Measurements from ENCODE around the gene SPNS3.

SPNS3 gene, protein sequence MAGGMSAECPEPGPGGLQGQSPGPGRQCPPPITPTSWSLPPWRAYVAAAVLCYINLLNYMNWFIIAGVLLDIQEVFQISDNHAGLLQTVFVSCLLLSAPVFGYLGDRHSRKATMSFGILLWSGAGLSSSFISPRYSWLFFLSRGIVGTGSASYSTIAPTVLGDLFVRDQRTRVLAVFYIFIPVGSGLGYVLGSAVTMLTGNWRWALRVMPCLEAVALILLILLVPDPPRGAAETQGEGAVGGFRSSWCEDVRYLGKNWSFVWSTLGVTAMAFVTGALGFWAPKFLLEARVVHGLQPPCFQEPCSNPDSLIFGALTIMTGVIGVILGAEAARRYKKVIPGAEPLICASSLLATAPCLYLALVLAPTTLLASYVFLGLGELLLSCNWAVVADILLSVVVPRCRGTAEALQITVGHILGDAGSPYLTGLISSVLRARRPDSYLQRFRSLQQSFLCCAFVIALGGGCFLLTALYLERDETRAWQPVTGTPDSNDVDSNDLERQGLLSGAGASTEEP

DNA sequence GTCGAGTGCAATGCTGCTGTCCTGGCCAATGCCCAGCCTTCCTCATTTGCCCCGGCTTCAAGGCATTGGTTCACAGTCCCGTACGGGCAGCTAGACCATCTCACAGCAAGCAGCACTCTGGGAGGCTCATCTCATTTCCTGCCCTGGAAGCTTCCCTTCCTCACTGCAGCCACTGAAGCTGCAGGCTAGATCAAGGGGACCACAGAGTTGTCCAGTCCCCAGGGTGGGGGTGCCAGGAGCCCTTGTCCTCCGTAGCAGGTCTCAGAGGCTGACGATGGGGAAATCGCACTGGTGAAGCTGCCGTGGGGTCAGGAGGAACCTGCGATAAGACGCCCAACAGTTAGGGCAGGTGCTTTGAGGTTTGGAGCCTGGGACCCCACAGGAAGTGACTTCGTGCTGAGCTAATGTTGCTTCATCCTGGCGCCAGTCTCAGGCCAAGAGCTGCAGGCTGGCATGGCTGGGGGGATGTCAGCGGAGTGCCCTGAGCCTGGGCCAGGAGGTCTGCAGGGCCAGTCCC lies at the start of gene SPNS3:
Gene SPNS3, plus strand, starts transcription at position 426 of the 517 bp plus-strand sequence. Its CDS starts 28 bp downstream, at position 454.
- peak; percentile 48 for DNase-seq

DNA sequence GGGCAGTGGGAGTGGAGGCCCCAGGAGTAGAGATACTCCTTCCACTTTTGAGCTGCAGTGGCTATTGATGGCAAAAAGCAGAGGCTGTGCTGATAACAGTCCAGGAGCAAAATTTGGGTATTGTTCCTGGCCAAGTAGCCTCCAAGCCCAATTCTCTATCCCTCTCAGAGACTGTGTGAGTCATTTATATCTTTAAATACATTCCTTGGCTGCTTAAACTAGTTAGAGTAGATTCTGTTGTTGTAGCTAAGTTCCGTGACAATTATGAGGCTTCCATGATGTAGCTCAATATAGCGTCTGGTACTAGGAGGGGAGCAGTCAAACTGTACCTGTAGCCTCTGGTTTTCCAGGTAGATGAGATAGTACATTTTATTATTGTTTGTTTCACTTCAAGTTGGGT lies 47.3 kb upstream of the SPNS3 start:
- no peak for DNase-seq

DNA sequence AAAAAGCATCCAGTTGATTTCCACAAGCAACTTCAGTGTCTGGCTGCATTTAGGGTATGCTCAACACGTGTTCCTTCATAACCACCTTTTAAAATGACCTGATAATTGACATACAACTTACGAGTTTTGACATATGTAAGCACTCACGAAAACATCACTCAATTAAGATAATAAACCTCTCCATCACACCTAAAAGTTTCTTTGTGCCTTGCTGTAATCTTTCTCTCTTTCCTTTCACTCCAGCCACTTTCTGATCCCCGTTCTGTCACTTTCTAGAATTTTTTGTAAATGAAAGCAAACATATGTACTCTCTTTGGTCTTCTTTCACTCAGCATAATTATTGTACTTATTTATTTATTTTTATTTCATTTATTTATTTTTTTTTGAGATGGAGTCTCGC lies 46.6 kb upstream of the SPNS3 start:
- DNase-seq: no peak

DNA sequence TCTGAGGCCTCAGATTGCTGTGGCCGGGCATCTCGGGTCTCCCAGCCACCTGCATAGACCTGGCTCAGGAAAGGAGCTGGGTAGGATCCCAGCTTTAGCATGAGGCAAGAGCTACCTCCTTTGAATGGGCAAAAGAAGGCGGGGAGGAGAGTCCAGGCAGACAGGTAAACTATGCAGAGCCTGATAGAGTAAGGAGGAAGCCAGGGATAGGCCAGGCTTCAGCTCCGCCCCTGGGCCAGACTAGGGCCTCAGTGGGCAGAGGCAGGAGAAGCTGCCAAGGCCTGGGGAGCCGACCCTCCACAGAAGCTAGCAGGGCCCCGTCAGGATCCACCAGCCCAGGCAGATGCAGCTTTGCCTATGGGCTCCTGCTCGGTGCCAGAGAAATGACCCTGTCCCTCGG lies 44.7 kb upstream of the SPNS3 start:
- no peak for DNase-seq

DNA sequence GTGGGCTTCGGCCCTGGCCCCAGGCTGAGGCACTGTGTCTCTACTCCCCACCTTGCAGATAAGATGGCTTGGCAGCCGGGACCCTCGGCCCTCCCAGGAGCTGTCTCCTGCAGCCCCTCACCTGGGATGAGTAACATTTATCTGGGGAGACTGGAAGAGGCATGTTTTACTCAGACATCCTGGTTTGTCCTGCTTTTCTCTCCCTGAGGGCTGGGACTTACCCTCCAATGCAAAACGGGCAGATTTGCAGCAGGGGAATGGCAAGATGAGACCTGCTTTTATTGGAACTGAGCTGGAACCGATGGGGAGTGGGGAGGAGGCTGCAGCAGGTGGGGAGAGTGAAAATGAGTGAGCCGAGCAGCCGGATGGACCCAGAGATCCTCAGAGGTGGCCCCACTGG lies 39.9 kb upstream of the SPNS3 start:
- no peak for DNase-seq

DNA sequence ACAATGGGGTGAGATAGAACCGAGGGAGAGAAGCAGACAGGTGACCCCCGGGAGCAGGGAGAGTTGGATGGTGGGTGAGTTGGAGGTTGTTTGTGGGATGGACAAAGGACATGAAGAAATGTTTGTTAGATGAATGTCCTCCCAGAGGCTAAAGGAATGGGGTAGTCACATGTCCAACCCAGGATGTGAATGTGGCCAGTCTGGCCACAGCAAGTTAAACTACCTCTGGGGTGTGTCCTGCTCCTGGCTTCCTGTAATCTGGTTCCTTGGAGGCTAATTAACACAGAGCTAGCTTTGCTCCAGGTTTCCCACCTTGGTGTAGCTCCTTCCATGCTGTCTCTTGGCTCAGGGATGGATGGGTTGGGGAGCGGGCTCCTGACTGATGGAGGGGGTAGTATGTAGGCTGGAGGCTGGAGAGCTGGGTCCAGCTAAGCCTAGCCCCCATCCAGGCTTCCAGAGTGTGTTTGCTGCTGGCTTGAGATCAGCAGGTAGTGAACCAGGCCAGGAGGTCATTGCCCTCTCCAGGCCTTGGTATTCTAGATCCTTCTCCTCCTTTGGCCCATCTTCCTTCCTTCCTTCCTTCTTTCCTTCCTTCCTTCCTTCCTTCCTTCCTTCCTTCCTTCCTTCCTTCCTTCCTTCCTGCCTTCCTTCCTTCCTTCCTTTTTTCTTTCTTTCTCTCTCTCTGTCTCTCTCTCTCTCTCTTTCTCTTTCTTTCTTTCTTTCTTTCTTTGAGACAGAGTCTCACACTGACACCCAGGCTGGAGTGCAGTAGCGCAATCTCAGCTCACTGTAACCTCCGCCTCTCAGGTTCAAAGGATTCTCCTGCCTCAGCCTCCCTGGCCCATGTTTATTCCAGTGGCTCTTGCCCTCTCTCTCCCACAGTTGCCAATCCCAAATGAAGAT lies 39.3 kb upstream of the SPNS3 start:
- DNase-seq: no peak

DNA sequence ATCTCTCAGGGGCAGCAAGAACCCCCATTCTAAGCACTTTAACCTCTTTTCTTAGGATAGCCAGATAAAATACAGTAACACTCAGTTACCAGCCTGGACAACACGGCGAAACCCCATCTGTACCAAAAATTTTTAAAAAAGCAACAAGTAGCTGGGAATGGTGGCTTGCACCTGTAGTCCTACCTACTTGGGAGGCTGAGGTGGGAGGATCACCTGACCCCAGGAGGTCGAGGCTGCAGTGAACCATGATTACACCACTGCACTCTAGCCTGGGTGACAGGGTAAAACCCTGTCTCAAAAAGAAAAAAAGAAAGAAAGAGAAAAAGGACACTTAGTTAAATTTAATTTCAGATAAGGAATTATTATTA lies 38.6 kb upstream of the SPNS3 start:
- no peak for DNase-seq

DNA sequence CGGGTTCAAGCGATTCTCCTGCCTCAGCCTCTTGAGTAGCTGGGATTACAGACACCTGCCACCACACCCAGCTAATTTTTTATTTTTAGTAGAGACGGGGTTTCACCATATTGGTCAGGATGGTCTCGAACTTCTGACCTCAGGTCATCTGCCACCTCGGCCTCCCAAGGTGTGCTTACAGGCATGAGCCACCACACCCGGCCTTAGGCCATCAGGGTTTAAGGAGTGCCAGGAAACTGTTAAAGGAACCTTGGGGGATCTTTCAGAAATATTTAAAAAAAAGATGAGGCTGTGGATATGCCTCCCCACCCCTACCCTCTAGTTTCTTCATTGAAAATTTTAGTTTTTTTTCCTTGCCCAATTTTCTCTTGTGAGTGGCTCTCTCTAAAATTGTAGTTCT lies 35.9 kb upstream of the SPNS3 start:
- DNase-seq: peak; percentile 35

DNA sequence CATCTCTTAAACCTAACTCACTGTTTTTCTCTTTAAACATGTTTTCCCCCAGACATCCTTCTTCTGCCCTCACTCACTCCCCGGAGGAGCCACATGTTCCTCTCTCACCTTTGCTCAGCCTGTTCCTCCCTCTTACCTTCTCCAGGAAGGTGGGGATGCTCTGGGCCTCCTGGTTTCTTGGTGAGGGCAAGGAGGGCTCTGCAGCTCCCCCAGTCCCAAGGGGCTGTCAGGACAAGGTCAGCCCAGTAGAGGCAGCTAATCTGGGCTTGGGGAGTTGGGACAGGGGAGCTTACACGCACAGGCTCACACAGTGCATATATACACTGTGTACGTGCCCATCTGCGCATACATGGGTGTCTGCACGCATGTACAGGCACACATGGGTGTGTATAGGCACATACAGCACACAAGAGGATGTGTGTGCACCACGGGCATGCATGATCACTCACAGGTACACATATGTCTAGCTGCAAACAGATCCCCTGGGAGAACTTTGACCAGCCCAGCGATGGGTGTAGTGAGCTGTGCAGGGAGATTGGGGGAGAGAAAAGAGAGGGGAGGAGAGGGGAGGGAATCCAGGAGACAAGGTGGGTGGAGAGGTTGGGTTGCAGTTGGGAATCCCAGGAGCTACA lies 28.6 kb upstream of the SPNS3 start:
- no peak for DNase-seq

DNA sequence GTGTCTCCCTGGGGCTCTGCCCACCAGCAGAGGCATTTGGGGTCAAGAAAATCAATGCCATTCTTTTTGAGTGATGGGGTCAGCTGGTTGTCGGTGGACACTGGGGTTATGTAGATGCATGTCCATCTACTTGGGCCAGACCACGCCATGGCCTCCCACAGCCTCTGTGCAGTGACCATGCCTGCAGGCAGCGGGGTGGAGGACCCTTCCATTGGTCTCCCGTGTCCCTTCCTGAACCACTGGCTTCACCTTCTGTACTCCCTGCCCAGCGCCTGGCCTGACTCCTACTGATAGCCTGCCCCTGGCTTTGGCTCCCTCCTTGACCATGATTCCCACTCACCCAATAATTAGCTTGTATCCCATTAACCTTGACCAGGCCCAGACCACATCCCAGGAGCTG lies 28.0 kb upstream of the SPNS3 start:
- DNase-seq: no peak

DNA sequence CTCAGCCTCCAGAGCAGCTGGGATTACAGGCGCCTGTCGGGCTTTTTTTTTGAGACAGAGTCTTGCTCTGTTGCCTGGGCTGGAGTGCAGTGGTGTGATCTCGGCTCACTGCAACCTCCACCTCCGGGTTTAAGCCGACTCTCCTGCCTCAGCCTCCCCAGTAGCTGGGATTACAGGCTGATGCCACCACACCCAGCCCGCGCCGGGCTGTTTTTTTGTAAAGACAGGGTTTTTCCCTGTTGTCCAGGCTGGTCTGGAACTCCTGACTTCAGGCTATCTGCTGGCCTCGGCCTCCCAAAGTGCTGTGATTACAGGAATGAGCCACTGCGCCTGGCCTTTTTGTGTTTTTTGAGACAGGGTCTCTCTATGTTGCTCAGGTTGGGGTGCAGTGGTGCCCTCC lies 27.4 kb upstream of the SPNS3 start:
- no peak for DNase-seq

DNA sequence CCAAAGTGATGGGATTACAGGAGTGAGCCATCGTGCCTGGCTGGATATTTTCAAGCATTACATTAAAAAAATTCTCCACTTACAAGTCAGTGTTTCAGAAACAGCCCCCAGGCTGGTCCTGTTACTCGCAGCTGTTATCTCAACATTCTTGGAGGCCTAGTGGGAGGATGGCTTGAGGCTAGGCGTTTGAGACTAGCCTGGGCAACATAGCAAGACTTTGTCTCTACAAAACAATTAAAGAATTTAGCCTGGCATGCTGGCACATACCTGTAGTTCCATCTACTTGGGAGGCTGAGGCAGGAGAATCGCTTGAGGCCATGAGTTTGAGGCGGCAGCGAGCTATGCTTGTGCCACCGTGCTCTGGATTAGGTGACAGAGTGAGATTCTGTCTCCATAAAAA lies 26.5 kb upstream of the SPNS3 start:
- DNase-seq: no peak

DNA sequence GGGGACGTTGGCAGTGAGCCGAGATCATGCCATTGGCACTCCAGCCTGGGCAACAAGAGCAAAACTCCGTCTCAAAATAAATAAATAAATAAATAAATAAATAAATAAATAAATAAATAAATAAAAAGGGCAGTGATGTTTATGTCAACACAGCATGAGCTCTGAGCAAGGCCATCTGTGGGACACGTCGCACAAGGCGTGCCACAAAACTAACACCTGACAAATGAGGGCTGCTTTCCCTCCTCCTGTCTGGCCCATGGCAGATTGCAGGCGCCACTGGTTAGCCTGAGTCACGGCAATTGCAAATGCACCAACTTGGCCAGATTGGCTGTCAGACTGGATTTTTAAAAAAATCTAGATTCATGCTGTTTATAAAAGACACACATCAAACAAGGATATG lies 25.9 kb upstream of the SPNS3 start:
- no peak for DNase-seq

DNA sequence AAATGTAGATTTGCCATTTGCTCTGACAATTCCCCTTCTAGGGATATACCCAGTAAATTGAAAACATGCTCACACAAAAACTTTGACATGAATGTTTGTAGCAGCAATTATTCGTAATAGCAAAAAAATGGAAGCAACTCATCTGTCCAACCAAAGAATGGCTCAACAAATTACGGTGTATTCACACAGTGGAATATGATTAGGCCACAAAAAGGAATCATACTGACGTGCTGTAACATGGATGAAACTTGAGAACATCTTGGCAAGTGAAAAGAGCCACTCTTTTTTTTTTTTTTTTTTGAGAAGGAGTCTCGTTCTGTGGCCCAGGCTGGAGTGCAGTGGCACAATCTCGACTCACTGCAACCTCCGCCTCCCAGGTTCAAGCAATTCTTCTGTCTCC lies 24.1 kb upstream of the SPNS3 start:
- no peak for DNase-seq

DNA sequence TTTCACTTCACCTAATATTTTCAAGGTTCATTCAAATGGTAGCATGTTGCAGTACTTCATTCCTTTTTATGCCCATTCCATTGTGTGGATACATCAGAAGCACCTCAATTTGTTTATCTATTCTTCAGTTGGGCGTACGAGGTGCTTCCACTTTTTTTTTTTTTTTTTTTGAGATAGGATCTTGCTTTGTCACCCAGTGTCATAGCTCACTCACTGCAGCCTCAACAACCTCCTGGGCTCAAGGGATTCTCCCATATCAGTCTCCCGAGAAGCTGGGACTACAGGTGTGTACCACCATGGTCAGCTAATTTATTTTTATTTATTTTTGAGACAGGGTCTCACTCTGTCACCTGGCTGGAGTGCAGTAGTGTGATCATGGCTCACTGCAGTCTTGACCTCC lies 22.5 kb upstream of the SPNS3 start:
- DNase-seq: no peak

DNA sequence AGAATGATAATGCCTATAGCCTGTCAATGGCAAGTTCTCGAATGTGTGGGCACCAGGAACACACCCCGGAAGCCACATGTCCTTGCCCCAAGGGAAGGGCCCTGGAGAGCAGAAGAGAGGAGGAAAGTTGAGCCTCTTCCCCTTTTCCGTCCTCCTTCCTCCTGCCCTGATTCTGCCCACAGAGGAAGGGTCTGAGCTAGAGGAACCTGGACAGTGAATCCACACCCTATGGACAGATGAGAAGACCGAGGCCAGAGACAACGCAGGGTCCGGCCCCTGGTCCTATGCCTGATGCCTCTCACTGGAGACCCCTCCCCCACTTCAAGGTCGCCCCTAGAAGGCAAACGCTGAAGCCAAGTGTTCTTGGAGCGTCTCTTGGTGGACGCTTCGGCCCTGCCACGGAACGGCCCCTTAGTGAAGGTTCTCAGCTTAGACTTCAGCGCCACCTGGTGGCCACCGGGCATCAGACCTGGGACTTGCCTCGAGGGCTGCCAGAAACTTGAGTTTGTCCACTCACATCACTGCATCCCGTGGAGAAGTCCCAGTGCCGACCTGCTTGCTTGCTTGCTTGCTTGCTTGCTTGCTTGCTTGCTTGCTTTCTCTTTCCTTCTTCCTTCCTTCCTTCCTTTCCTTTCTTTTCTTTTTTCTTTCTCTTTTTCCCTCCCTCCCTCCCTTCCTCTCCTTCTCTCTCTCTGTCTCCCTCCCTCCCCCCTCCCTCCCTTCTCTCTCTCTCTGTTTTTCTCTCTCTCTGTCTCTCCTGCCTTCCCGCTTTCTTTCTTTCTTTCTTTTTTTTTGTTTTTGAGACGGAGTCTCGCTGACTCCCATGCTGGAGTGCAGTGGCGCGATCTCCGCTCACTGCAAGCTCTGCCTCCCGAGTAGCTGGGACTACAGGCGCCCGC lies 20.6 kb upstream of the SPNS3 start:
- peak; percentile 89 for DNase-seq

DNA sequence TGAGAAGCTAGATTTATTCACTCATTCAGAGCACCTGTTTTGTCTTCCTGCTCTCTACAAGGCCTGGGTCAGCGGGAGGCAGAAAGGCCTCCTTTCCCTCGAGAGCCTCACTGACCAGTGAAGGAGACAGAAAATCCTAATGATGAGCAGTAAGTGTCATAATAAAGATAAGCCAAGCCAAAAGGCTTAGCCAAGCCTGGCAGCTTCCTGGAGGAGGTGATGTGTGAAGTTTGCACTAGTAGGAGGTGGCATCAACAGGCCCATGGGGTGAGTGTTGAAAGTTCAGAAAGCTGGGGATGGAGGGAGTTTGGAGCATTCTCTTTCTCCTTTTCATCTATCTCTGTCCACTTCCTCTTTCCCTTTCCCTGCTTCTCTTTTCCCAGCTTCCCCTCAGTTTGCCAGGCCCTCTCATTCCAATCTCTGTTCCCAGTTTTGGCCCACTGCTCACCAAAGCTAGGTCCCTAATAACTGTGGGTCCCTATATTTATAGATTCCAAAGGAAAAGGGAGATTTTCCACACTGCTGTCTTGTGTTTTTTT lies 16.5 kb upstream of the SPNS3 start:
- no peak for DNase-seq

DNA sequence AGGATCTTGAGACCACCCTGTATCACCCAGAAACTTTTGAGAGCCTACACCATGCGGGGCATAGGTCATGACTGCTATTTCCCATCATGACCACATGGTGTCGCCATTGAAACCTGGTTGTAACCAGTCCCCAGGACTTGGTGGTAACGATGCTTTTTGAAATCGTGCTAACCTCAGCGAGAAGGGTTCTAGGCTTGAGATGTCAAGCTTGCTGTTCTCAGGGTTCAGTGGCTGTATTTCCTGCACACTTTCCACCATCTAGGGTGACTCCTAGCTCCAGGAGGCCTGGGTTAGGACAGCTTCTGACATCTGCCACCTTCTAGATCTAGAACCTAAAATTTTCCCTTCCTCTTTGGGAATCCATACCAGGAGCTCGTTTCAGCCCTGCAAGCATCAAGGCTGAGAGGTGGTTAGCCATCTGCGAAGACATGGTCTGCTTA lies 13.0 kb upstream of the SPNS3 start:
- peak; percentile 82 for DNase-seq

DNA sequence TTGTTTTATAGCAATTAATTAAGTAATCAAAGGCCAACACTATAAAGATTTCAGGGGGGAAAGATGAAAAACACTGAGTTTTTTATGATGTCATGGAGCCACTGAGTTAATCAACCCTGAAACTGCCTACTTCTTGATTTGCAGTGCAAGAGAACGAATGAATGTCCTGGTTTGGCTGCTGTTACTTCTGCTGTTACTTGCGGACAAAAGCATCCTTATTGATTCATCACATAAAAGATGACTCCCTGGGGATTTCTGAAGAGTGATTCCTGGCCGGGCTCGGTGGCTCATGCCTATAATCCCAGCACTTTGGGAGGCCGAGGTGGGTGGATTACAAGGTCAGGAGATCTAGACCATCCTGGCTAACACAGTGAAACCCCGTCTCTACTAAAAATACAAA lies 10.9 kb upstream of the SPNS3 start:
- no peak for DNase-seq

DNA sequence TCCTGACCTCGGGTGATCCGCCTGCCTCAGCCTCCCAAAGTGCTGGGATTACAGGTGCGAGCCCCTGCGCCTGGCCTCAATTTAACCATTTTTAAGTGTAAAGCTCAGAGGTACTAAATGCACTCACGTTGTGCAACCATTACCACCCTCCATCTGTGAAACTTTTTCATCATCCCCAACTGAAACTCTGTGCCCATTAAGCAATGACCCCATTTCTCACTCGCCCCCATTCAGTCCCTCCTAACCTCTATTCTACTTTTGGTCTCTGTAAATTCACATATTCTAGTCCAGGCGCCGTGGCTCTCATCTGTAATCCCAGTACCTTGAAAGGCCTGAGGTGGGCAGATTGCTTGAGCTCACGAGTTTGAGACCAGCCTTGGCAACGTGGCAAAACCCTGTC lies 8.3 kb upstream of the SPNS3 start:
- no peak for DNase-seq

DNA sequence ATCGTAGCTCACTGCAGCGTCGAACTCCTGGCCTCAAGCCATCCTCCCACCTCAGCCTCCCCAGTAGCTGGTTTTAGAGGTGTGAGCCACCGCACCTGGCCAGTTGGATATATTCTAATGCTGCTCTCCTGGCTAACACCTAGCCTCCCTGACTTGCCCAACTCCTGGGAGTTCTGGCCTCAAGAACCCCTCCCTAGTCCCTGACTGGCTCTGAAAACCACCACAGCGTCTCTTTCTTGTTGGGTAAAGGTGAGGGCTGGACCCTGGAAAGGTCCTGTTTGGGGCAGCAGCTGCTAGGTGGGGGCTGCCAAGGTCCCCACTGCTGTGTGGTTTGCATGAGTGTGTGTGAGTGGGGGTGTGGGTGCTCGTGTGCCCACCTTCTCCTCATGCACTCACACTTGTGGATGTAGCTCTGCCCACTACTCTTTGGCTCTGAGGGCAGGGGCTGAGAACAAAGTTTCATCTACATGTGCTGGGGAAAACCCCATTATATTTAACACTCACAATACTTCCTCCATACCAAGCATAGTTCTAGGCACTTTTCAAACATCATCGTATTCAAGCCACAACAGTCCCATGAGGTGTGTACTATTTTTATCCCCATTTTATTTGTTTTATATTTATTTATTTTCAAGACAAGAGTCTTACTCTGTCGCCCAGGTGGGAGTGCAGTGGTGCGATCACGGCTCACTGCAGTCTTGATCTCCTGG lies 7.1 kb upstream of the SPNS3 start:
- DNase-seq: no peak

Measured in RPMI8226 (cell line).